NCI-H510A (cell line): Measurements from ENCODE around the gene FOXF2.
"Not testable (repeated sequence)": the region's sequence is repeated elsewhere in the genome, so short reads cannot be mapped to it uniquely, and the experiment has no call there.

Experiments used
- DNase-seq: peaks from one replicate; lab custom pipeline; 2025; lab: John Stamatoyannopoulos, UW

The FOXF2 gene

GRCh38 chr6:1389369-1390132, at the start of gene FOXF2:
TSS of gene FOXF2 (plus strand) at chr6:1389576. CDS start at chr6:1389948, 372 bp downstream.
- DNase-seq = no peak

- no peak for DNase-seq
Measured at GRCh38 chr6:1346101-1346500, 43.3 kb upstream of the FOXF2 start.

DNA sequence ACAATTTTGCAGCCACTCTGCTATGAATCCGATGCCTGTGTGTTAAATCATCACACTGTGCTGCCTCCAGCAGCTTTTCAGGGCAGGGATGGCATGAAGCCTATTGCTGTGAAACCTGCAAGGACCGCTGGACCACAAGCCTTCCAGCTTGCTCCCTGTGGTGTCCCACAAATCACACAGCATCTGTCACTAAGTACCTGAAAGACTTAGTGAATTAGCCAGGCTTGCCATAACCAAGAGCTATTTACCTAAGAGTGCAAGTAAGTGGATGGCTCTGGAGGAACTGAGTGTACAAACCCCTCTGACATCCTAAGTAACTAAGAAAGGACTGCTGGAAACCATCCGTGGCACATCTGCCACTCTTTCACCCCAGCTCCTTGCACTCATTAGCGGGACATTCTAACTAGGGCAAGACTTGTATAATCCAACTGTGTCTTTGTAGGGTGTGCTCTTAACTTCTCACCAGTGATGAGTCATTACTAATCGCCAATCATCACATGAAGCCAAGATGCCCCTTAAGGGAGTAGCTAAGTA, 42.8 kb upstream of the FOXF2 start:
- DNase-seq = no peak

DNA sequence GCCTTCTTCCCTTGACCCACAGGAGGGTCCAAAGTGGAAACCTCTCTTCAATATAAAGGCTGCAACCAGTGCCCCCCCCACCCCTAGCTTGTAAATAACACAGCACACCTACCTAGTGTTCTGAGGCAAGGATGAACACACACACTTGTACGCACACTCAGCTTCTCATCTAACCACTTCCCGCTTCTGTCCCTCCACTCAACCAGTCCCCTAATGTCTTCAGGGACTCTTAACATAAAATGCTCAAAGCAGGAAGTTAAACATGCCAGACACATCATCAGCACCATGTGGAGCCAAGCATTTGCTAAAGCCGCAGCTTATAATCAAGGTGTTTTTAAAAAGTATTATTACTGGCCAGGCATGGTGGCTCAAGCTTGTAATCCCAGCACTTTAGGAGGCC, 42.2 kb upstream of the FOXF2 start:
- no peak for DNase-seq

DNA sequence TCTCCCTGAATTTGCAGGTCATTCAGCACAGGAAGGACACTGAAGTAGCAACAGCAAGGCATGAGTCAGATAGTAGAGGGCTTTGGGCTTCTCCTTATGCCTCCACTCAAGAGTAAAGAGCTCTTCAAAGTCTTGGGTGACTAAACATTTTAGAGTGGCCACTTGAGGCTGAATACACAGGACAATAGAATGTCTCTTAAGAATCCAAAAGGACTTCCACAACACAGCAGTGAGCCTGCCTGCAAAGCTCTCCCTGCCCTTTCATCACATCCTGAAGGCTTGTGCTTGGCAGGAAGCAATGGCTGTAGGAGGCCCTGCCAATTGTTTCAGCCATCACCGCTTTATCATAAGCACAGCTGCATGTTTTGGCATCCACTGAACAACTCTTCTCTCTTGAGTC, 40.7 kb upstream of the FOXF2 start:
- no peak for DNase-seq

DNA sequence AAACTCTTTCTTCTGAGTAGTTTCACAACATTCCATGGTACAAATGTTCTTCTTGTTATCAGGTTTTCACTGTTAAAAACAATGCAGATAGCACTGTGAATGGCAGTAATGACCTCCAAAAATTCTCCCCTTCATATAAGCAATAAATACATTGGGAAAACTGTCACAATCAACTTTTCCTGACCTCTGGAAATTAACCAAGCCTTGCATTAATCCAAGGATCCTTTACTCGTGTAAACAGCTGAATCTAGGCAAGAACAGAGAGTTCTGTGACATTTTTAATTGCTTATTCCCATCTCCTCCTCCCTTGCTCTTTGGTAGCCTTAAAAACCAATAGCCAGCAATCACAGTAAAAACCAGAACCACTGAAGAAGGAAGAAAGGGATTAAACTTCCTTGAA, 39.7 kb upstream of the FOXF2 start:
- DNase-seq = no peak

GRCh38 chr6:1351381-1352008, 37.9 kb upstream of the FOXF2 start:
- no peak for DNase-seq

GRCh38 chr6:1355068-1355467, 34.3 kb upstream of the FOXF2 start:
- DNase-seq = not testable (repeated sequence)

- DNase-seq = not testable (repeated sequence)
Measured at GRCh38 chr6:1361717-1362116, 27.7 kb upstream of the FOXF2 start.

- DNase-seq = no peak
Measured at GRCh38 chr6:1362643-1363042, 26.7 kb upstream of the FOXF2 start.

DNA sequence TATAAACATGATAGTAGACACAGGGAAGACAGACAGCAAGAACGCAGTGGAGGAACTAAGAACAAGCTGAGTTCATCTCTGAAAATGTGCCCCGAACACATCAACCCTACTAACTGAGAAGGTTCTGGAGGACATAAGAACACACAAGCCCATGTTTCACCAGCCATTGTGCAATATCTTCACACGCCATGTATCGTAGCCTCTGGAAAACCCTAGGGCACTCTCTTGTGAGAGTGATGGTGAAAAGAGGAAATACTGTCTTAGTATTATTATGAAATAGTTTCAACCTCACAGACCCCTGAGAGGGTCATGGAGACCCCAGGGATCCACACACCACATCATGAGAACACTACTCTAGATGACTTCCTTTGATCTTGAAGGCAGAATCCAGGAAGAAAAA, 26.1 kb upstream of the FOXF2 start:
- DNase-seq = no peak

DNA sequence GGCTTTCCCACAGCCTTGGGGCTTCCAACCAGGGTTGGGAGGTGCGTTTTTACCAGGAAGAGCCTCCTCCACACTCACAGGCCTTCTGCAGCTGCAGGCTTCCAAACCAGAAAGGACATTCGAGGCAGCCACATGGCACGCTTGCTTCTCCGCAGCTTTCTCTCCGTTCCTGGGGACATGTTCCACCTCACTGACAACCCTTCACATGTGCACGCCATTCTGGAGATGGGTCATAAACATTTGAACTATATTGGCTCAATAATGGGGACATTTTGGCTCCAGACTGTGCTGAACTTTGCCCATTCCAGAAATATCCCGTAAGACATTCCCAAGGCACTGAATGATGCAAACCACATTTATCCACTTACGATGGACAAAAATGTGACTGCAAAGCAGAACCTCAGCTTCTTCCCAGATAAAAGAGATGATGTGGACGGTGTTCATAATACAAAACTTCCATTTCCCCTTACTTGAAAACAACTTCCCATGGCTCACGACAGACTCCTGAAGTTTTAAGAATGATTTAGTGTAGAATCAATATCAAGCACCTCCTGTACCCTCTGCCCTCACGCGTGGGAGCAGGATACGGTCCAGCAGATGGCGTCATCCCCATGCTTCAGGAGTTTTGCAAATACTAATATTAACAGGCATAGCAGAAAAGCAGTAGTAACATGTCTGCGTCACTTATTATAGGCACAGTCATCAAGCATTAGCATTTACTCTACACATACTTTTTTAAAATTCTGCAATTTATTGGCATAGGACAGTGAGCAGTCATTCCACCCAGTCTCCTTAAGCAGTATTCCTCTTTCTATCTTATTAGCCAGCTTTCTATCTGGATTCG, 25.4 kb upstream of the FOXF2 start:
- no peak for DNase-seq

GRCh38 chr6:1364791-1365190, 24.6 kb upstream of the FOXF2 start:
- DNase-seq = no peak

DNA sequence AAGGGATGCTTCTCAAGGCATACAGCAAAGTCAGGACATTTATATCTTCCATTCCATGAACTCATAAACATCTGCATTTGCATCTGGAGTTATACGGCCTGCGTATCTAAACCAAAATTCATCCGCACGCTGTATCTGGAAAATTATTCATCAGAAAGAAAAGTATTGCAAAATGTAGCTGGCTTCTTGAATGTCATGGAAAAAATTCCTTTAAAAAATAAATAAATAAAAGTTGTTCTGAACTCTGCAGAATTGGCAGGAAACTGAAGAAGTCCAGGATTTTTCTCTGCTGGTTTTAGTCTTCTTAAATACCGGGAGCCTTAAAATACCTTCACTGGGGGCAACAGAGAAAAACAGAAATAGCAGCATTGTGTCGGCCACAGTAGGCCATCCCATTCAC, 23.7 kb upstream of the FOXF2 start:
- DNase-seq = no peak

- no peak for DNase-seq
Measured at GRCh38 chr6:1367771-1368170, 21.6 kb upstream of the FOXF2 start.

DNA sequence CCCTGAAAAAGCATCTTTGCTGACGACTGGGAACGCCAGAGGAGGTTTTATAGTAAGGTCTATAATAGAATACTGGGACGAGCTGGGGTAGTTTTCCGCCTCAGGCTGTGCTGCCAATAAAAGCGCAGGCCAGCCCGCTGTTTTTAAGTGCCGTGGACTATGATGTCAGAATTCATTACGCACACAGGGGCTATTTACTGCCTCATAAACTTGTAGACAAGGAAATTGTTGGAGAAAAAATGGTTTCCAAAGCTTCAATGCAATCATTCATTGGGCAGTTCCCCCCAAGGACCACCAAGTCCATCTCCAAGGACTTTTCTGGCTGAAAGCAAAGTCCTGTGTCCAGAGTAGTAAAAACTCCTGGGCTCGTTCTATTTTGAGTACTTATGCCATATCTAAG, 20.4 kb upstream of the FOXF2 start:
- DNase-seq = no peak

DNA sequence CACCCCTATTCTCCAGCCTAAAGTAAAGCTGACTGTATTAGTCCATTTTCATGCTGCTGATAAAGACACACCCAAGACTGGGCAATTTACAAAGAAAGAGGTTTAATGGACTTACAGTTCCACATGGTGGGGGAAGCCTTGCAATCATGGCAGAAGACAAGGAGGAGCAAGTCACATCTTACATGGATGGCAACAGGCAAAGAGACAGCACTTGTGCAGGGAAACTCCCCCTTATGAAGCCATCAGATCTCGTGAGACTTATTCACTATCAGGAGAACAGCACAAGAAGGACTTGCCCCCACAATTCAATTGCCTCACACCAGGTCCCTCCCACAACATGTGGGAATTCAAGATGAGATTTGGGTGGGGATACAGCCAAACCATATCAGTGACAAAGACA, 19.7 kb upstream of the FOXF2 start:
- not testable (repeated sequence) for DNase-seq

GRCh38 chr6:1371933-1372332, 17.4 kb upstream of the FOXF2 start:
- no peak for DNase-seq

DNA sequence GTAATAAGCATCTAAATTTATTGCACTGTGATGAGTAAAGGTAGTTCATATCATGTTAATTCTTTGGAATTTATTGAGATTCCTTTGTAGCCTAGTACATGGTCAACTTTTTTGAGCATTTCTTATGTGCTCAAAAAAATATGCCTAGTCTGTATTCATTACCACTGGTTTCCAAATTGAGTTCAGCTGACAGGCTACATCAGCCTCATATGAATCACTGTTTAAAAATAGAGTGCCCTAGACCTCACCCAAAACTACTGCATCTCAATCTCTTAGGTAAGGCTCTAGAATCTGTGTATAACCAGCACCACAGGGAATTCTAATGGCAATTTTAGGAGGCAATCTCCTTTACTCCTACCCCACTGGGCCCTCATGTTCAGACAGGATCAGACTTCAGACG, 16.7 kb upstream of the FOXF2 start:
- DNase-seq = no peak

GRCh38 chr6:1376653-1377052, 12.7 kb upstream of the FOXF2 start:
- DNase-seq = no peak

DNA sequence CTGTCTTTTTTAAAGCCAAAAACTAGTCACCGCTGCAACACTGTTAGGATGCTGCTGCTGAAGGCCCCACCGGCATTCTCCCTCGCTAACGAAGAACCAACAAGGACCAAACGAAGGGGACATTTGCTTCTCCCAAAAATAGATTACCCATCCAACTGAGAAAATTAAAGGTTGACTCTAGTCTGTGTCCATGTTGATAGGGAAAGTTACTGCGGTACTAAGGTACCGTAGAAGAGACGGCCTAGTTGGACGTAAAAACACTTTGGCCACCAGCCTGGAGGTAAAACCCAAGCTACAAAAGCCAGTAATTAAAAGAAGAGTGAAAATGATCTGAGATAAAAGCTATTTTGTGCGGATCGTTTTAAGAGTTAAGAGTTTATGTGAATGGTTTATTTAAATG, 11.8 kb upstream of the FOXF2 start:
- no peak for DNase-seq
